CD4-positive, alpha-beta T cell treated with Interferon alpha-2 for 1 hour (primary cell): Measurements from ENCODE around the gene AOPEP.

Experiments used
- DNase-seq, 2 donors: peaks; one replicate each; pipeline ENCODE4 v3.0.0-alpha.2; 2020 to 2022

Gene AOPEP

DNA sequence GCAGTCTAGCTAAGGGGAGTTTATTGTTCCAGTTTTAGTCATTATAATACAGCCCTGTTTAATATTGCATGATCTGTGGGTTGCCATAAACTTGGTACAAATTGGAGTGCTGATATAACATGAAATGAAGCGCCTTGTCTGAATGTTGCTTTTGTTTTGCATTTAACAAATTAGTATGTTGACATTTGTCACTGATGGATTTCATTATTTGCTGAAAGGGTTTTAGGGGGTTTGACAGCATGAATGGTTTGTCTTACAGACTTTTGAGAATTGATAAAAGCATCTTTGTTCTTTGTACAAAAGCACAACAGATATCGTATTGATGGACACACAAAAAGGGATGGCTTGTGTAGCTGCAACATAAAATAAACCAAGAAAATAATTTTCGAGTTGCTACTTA lies 178.3 kb downstream of the AOPEP start:
- no peak for DNase-seq

DNA sequence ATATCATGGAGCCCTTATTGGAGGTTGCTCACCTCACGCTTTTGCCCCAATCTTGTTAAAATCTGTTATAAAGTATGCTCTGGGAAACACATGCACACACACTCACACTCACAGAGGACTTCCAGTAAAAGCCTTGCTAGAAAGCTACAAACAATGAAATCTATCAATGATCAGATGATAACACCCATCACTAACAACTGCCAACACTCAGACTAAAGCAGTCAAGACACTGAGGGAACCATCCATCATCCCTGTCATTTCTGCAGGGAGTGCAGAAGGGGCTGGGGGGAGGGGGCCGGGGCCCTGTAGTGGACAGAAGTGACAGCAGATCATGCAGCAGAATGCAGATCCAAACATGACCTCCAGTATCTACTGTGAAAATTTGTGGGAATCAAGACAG lies 179.1 kb downstream of the AOPEP start:
- DNase-seq = no peak

DNA sequence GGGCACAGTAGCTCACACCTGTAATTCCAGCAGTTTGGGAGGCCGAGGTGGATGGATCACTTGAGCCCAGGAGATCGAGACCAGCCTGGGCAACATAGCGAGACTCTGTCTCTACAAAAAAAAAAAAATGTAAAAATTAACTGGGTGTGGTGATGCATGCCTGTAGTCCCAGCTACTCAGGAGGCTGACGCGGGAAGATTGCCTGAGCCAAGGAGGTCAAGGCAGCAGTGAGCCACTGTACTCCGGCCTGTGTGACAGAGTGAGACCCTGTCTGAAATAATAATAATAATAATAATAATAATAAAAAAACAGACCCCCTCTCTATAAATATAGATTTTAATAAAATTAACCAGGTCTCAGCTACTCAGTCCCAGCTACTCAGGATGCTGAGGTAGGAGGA lies 179.7 kb downstream of the AOPEP start:
- no peak for DNase-seq

DNA sequence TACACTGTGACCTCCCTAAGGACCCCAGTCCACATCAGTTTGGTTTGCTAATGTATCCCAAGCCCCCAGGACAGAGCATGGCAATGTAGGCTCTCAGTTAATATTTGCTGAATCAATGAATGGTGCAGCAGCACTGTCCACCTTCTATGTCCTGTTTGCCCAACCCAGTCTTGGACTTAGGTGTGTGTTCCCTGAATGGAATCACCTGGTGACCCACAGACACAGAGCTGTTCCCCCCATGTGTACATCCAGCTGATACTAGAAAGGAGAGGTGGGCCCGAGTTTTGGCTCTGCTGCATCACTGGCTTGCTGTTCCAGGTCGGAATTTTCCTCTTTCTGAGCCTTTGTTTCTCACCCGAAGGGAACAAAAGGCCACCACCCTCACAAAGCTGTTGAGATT lies 180.2 kb downstream of the AOPEP start:
- no peak for DNase-seq

DNA sequence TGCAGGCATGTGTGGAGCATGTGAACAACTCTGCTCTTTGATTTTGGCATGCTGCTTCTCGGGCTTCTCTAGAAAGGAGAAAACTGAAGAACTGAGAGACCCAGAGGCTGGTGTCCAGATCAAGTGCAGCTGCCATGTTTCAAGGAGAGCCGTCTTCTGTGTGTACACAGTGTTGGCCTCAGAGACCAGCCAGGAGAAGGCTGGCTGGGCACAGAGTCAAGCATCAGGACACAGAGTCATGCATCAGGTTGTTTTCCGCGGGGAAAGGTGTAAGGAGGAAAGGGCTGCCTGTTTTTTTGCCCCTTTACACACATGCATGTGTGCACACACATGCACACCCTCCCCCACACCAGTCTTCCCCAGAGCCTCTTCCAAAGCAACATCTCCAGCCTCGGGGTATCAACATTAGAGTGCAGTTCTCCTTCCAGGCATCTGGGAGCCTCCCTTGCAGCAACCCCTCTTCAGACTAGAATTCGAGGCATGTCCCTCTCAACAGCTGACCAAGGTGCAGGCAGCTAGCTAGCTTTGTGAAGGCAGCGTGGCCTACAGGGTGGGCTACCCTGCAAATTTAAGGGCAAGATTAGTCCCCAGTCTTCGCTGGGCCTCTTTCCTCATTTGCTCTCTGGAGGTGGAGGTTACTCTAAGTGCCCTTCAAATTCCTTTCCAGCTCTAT lies 180.9 kb downstream of the AOPEP start:
- DNase-seq = no peak

DNA sequence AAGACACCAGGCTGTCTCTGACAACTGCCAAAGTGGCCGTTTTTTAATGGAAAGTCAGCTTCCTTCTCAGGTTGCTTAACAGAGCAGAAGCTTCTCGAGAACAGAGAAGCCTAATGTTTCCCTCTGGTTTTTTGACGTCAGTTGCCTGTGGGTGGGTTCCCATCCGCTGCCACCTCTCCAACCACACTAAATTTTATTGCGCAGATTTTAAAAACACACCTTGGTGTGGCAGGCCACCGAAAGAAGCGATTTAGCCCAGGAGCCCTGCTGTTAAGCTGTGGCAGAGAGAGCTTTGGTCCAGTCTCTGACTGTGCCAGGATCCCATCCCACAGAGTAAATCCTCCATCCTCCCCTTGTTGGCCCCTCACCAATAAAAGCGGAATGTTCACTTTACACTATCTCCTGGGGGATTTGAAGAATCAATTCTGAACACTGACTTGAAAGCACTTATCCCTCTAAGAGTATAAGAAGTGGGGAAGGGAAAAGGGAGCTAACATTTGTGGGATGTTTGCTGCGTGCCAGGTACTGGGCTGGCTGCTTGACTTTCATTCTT lies 181.6 kb downstream of the AOPEP start:
- DNase-seq = no peak

DNA sequence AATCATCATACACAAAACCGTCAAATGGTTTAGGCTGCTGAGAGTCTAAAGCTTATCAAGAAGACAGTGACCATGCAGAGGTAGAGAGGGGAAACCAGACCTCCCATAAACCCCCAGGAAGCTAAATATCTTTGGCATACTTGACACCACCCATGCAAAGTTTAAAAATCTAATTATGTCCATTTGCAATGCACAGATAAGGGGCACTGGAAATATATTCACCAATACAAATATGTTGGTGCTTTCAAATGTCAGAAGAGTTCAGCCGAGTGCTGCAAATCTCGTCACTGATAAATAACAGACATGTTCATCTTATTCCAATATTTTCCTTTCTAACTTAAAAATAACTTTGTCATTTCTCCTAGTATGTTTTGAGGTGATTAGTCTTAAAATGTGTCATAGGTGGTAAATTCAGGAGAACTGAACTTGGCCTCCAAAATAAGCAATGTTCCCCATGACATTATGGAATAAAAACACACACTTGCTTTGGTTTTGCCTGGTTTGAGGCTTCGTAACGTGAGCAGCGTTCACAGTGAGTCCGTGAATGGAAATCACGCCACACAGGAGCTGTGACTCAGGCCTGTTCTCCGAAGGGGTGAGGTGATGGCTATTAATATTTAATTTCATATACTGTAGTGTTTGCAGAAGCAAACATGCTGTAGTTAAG lies 182.2 kb downstream of the AOPEP start:
- DNase-seq = no peak

DNA sequence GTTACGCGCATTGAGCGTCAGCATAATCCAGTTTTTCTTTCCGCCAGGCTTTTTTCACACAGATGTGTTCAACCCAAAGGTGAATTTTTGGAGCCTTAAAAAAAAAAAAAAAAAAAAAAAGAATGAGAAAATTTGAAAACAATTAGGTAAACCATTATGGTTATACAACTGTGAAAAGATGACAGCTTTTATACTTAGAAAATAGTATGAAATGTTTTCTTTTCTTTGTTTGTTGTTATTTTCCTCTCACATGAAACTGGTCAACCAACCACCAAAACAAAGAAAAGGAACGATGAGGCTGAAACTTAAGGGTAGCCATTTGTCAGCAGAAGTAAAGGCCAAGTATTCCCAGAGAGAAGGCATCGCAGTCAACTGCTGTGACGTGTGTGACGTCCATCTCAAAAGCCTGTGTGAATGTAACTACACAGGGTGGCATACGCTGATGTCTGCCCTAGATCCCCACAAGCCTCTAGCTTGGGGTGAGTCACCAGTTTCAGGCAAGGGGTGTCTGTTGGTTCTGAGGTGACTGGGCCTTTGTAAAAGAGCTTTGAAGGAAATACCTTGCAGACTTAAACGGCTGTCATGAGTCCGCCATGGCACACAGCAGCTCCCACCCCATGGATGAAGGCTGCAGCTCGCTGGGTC lies 182.9 kb downstream of the AOPEP start:
- no peak for DNase-seq

DNA sequence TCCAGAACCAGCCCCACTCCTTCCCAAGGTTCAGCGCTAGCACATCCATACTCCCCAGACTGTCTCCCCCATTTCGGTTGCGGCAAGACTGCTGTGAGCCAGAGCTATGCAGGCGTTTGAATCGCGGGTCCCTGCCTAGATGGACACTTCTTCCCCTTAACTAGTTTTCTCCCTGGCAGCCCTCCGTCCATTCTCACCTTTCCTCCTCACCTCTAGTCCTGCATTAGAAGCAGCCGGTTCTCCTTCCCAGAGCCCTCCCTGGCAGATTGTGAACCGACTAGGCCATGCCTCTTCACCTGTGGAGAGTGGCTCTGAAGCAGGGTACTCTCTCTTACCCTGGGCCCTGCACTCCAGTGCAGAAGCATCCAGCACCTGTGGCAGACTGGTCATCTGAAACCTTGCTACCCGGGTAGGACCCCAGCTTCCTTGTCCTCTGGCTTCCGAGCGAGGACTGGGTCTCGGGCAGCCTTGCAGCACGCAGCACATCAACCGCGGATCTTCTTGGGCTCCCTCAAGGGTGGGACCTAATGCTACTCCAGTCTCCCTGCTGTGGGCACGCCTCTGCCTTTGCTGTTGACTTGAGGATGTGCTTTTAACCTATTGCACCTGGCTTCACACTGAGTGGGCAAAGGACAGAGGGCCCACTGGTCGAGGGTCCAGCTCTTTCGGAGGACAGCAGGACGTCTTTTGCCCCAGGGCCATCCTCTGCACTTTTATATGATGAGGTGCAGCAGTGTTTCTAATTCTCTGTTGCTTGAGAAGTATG lies 183.6 kb downstream of the AOPEP start:
- no peak for DNase-seq

DNA sequence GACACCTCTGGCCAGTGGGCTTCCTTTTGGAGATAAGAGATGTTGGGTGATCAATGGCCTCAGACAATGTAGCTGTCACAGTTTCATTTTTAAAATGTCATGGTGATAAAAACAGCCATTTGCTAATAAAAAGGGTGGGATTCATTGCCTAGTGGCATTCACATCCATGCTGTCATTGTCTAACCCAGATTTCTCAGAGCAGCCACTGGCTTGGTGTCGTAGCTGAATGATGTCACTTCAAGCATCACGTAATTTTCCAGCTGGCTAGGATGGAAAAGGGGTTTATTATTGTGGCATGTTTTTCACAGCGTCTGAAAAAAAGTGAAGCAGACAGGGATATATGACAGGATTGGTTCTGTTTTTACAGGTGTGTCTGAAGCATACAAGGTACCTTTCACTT lies 184.7 kb downstream of the AOPEP start:
- DNase-seq = no peak

DNA sequence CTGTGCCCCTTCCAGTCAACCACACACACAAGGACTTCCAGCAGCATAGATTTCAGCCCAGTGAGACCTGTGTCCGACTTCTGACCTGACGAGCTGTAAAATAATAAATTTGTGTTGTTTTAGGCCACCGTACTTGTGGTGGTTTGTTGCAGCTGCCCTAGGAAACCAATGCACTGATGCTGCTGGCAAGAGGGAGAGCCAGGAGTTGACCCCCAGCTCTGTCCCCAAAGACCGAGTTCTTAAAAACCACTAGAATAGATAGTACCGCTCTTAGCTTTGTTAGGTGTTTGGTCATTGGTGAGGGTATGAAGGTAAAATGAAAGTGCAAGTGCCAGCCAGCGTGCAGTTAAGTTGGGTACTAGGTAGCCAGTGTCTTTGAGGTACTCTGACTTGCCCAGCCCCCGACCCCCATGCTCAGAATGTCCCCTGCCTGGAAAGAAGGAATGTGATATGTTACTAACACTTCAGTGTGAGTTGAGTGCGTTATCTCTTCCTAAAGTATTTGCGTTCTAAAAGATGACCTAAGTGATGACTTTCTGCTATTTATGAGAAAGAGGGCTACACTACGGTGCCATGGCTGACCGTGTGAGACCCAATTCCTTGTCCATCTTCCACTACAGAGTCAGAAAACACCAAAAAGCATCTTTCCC lies 185.6 kb downstream of the AOPEP start:
- no peak for DNase-seq

DNA sequence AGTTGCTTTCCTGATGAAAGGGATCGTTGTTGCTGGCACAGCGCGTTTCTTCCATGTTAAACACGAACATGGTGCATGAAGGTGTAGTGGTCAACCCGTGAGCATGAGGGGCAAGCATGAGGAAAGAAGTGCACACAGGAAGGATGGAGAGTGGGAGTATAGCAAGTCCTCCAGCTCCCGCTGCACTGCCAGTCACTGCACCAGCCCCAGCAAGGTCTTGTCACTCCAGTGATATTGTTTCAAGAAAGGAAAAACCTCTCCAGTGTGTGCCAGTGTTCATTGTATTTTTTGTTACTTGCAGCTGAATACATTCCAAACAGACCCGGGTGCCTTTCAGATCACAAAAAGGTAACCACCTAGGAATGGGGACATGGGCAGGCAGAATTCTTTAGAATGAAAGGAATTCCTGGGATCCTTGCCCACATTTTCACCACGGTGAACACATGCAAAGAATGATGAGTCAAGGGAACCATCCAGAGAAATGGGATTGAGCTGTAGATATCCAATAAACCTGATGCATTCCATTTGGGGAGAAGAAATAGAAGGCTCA lies 186.3 kb downstream of the AOPEP start:
- DNase-seq = no peak

DNA sequence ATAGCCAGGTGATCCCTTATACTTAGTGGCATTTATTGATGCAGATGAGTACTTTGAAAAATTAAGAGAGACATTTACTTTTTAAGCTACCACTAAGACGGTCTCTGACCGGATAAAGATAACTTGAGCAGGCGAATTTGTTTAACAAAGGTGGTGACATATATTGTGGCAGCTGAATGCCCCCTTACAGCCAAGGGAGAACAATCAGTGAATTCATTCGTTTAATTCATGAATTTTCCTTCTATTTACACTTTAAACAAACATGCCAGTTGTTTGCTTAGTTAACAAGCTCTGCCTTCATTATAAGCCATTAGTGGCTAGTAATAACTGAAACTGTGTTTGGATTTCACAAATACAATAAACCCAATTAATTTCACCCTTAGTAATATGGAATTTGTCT lies 187.1 kb downstream of the AOPEP start:
- no peak for DNase-seq

DNA sequence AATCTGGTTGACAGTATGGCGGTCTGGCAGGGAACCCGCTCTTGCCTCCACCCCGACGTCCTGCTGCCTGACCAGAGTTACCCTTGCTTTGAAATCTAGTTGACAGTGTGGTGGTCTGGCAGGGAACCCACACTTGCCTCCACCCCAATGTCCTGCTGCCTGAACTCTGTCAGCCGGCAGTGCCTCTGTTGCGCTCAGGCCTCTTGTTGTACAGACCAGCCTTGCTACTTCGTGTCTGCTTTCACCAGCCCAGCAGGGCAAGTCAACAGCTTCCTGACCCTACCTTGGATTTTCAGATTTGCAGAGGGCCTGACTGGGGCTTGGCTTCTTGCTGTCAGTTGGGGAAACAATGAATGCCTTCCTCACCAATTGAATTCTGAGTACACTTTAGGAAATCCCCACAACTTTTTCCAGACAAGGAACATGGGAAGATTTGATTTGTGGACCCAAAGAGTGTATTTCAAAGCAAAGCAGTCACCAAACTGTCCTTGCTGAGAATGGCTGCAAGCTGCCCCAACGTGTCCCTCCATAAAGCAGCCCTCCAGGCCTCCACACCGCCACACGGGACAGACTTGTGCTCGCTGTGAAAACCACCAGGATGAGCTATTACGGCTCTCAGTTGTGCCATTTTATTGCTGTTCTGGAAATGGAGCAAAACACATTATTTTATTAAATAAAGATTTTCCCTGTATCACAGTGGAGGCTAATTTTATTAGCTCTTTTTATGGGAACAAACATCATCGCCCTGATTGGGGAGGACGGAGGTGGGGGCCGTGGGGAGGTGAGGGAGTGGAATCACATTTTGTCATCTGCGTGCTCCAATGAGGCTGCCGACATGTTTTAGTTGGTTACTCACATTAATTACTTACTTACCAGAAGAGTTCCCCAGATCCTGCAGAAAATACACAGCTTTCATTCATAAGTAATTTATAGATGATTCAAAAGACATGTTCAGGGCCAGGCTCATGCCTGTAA lies 189.3 kb downstream of the AOPEP start:
- no peak for DNase-seq

DNA sequence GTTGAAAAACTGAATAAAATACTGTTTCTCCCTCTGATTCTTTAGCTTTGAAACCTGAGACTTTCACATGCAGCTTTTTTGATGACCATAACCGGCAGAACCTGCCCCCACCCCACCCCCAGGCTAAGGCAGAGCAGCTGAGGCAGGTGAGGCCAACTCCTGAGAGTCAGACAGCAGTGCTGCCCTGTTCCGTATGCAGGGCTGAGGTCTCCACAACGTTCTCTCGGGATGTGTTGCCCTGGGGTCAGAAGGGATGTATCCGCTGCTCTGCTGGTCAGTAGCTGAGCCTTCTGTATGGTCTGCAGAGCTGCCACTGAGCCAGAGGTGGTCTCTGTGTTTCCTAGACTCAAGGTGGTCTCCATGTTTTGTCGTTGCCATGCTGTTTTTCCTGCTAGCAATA lies 190.5 kb downstream of the AOPEP start:
- no peak for DNase-seq

DNA sequence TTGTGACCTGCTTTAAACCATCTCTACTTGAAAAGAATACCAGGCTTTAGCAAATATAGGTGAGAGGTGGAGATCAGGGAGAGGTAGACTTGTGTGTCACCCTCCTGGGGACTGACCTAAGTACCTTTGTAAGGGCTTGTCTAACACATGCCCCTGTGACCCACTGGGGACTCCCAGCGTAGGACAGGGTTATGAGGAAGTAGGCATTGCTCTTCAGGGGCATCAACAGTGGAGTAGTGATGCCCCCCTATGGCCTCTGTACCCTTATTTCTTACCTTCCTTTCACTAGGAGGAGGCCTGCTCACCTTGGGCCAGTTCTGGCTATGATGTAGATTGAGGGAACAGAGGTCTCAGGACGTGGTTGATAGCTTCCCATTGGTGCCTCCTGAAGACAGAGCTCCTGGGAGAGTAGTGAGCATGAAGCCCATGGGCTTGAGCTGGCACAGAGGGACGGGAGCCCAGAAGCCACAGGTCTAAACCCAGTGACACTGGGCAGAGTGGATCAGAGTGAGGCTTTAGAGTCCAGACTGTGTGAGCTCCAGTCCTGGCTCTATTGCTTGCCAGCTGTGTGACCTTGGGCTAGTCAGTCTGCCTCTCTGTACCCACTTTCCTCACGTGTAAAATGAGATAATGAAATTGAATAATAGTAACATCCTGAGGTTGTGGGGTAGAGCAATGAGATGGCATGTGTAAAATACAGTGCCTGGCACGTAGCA lies 191.7 kb downstream of the AOPEP start:
- DNase-seq = peak; percentile 19 to 31

DNA sequence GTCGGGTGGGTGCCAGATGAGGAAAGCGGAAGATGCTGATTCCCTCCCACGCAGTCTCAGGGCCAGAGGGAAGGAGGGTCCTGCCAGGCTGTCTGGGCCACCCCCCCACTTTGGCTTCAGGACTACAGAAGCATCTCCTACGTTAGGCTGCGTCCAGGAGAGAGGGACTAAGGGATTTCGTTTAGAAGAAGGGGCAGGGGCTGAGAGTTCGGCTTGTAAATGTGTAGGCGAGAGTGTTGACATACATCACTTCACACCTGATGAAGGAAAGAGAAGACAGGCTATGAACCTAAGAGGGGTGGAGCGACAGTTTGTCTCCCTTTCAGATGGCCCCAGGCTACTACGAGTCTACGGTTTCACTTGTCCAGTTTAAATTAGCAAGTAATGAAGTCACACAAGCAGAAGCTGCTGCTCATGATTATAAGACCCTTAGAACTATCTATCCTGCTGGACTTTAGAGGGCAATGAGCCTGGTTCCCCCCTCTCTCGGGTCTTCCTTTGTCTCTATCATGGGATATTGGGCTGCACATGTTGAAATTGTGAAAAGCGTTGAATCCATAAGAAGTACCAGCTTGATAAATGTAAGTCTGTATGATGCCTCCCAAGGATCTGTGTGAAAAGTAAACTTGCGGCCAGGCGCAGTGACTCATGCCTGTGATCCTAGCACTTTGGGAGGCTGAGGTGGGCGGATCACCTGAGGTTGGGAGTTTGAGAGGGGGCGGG lies 193.0 kb downstream of the AOPEP start:
- no peak for DNase-seq

DNA sequence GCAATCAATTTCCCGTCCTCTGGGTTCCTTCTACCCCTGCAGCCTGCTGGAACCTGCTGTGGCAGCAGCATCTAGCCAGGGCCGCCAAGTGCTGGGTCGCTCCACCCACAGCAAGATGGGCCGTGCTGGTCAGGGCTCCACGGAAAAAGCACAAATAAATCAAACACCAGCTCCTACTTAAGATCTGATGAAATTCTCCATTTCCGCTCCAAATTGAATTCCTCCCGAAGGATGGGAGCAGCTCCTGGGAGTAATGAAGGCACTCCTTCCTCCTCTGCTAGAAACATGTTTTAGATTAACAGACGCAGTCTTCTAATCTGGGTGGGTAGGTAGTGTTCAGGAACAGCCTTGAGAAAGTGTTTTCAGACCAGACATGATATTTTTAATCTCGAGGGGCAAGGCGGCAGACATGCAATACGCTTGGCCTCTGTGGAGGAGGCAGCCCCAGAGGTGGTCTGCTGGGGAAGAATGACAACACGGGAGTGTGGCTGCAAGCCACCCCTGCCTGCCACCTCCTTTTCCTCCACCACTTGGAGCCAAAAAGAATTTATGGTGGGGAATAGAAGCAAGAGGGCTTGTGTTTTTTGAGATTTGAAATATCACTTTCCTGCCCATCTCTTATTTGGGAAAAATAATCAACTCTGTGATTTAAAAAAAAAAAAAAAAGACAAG lies 194.1 kb downstream of the AOPEP start:
- no peak for DNase-seq

DNA sequence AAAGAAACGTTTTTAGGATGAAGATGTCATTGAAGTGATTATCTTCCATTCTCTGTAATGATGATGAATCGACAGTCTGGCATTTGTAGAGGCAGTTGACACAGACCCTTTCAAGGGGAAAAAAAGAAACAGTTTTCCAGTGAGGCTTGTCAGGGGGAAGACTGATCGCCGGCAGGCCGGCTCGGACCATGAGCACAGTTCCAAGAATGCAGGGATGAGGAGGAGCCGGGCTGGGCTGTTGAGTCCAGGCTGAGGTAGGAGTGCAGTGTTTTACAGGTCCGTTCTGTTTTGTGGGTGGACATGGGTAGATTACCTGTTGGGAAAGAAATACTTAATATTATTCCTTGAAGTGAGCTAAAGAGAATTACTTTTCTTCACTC lies 194.6 kb downstream of the AOPEP start:
- no peak for DNase-seq
